ENCODE measurements around the gene PLCE1. TPM values are rescaled to one million over a fixed set of nuclear protein-coding genes. Genes with fewer than 3 reads are reported as not detected.

PLCE1 gene
- total RNA-seq, 2 experiments from 2014 or later, result not detected

DNA sequence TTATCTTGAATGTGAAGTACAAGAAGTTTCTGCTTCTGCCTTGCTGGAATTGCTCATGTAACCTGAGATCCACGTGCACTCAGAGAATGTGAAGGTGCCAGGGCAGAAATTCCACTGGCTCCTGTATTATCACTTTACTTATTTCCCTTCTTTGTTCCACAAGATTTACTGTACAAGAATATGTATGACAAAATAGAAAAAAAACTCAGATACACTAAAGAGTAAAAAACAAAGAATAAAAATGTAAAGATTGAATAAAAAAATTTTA is 43.0 kb downstream of the PLCE1 start:
- Mint-ChIP-seq H3K27ac (no peak overlapping the region), H3K36me3 (ENCODE audit: low read depth) (no peaks in the 10 kb centered on the region), H3K4me3 (no peak overlapping the region), H3K27me3 (ENCODE audit: low read depth) (no peaks in the 10 kb centered on the region), H3K9me3 (ENCODE audit: insufficient read depth) (no peaks in the 10 kb centered on the region), H3K4me1 (ENCODE audit: low read depth) (no peaks in the 10 kb centered on the region)
- ChIA-PET POLR2A (no interaction called here), CTCF (no interaction called here)
- no peak for ATAC-seq
- no peak for DNase-seq

DNA sequence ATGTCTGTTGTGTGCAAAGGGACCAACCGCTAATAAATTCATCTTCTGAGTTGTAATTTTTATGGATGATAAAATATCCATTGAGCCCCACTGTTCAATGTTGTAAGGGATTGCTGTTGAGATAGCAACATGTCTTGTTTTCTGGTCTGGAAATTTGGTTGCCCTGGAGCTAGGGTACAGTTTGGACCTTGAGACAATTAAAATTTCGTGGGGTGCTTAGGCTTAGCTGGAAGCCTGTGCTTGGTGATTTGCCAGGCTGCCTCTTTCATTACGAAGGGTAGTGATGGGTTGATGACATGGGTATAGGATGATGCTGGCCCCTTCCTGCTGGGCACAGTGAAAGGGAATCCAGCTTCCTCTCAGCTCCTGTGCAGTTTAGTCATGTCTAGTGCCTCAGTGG is 43.6 kb downstream of the PLCE1 start:
- ATAC-seq (no peak), DNase-seq (no peak)
- no peaks in the 10 kb centered on the region for H3K36me3 Mint-ChIP-seq (ENCODE audit: low read depth)
- H3K4me3 Mint-ChIP-seq, result no peak overlapping the region
- H3K27ac Mint-ChIP-seq, result no peak overlapping the region
- H3K27me3 Mint-ChIP-seq (ENCODE audit: low read depth), result no peaks in the 10 kb centered on the region
- no peaks in the 10 kb centered on the region for H3K4me1 Mint-ChIP-seq (ENCODE audit: low read depth)
- no peaks in the 10 kb centered on the region for H3K9me3 Mint-ChIP-seq (ENCODE audit: insufficient read depth)
- POLR2A ChIA-PET, result no interaction called here
- CTCF ChIA-PET, result no interaction called here

GRCh38 chr10:94038024-94038423 is 44.3 kb downstream of the PLCE1 start:
- DNase-seq (no peak), ATAC-seq (no peak)
- Mint-ChIP-seq H3K4me3 (no peak overlapping the region), H3K36me3 (ENCODE audit: low read depth) (no peaks in the 10 kb centered on the region), H3K9me3 (ENCODE audit: insufficient read depth) (no peaks in the 10 kb centered on the region), H3K27ac (no peak overlapping the region), H3K27me3 (ENCODE audit: low read depth) (no peaks in the 10 kb centered on the region), H3K4me1 (ENCODE audit: low read depth) (no peaks in the 10 kb centered on the region)
- ChIA-PET CTCF (no interaction called here), POLR2A (no interaction called here)

- DNase-seq, result no peak
- ChIA-PET POLR2A (no interaction called here), CTCF (no interaction called here)
- Mint-ChIP-seq H3K4me3 (no peak overlapping the region), H3K36me3 (ENCODE audit: low read depth) (no peaks in the 10 kb centered on the region), H3K4me1 (ENCODE audit: low read depth) (no peaks in the 10 kb centered on the region), H3K27ac (no peak overlapping the region), H3K9me3 (ENCODE audit: insufficient read depth) (no peaks in the 10 kb centered on the region), H3K27me3 (ENCODE audit: low read depth) (no peaks in the 10 kb centered on the region)
- no peak for ATAC-seq
Observed at GRCh38 chr10:94041206-94041605, 47.5 kb downstream of the PLCE1 start.

- DNase-seq (no peak), ATAC-seq (no peak)
- H3K27me3 Mint-ChIP-seq (ENCODE audit: low read depth), result no peaks in the 10 kb centered on the region
- ChIA-PET CTCF (no interaction called here), POLR2A (no interaction called here)
- H3K4me3 Mint-ChIP-seq, result no peak overlapping the region
- no peaks in the 10 kb centered on the region for H3K4me1 Mint-ChIP-seq (ENCODE audit: low read depth)
- H3K36me3 Mint-ChIP-seq (ENCODE audit: low read depth), result no peaks in the 10 kb centered on the region
- no peaks in the 10 kb centered on the region for H3K9me3 Mint-ChIP-seq (ENCODE audit: insufficient read depth)
- no peak overlapping the region for H3K27ac Mint-ChIP-seq
Observed at GRCh38 chr10:94042001-94042833, 48.5 kb downstream of the PLCE1 start.

DNA sequence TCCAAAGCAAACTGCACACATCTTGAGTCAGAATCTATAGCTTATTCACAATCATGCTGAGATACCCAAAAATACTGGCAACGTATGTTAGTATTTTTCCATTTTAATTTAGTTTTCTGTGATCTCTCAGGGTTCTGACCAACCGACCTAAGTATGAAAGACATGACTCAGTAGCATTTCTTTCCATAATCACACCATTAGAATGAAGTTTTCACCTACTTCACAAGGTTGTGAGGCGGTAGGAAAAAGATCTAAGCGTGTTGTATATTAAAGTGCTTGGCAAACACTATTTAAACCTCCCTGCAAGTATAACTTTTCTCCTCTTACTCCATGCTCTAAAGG is 49.1 kb downstream of the PLCE1 start:
- H3K4me3 Mint-ChIP-seq, result no peak overlapping the region
- ChIA-PET POLR2A (no interaction called here), CTCF (no interaction called here)
- no peaks in the 10 kb centered on the region for H3K9me3 Mint-ChIP-seq (ENCODE audit: insufficient read depth)
- H3K4me1 Mint-ChIP-seq (ENCODE audit: low read depth), result no peaks in the 10 kb centered on the region
- peaks cover 2% of the 10 kb centered on the region for H3K27me3 Mint-ChIP-seq (ENCODE audit: low read depth)
- DNase-seq, result no peak
- H3K27ac Mint-ChIP-seq, result no peak overlapping the region
- ATAC-seq, result no peak
- H3K36me3 Mint-ChIP-seq (ENCODE audit: low read depth), result no peaks in the 10 kb centered on the region

Other genes starting within 250 kb of the PLCE1 start
- gene LGI1, start 236.0 kb upstream of the PLCE1 start, total RNA-seq, result not detected
- 1 to 10 TPM; 2.2 to 3.1 TPM for gene SLC35G1, start 100.0 kb upstream of the PLCE1 start, total RNA-seq